GM12878 (cell line): ENCODE data around the gene PLEKHA1. TPM values are rescaled to one million over a fixed set of nuclear protein-coding genes. Genes with fewer than 3 reads are reported as not detected.

ENCODE experiments used
- EED ChIP-seq: sonication (generic); IDR thresholded peaks from 2 replicates; pipeline ENCODE4 v1.6.1; 2016; ENCODE audit warnings: antibody characterized with exemption, low read depth
- EGR1 ChIP-seq, 2 experiments: IDR thresholded peaks; 1 replicate in 1 of 2; 2 replicates in 1 of 2; pipeline ENCODE4 v1.6.1; 2011 to 2012; ENCODE audit warnings: low read depth in 2 of 2, low read length in 2 of 2, borderline replicate concordance in 1 of 2, mild to moderate bottlenecking in 1 of 2, moderate library complexity in 1 of 2
- KLF5 ChIP-seq: fragments of 450-650 bp; IDR thresholded peaks from 2 replicates; pipeline ENCODE4 v1.6.1; 2014; ENCODE audit warnings: mild to moderate bottlenecking; ENCODE audit not compliant: partially characterized antibody
- RFX5 ChIP-seq: IDR thresholded peaks from 2 replicates; pipeline ENCODE4 v1.6.1; 2011; ENCODE audit warnings: low read depth, low read length, improper control_type of control experiment
- TAF1 ChIP-seq: IDR thresholded peaks from 2 replicates; pipeline ENCODE4 v1.6.1; 2011; ENCODE audit warnings: mild to moderate bottlenecking, low read depth, low read length, borderline replicate concordance
- TBL1XR1 ChIP-seq: IDR thresholded peaks from 2 replicates; pipeline ENCODE4 v1.6.1; 2012; ENCODE audit warnings: low read depth, low read length, improper control_type of control experiment
- polyA plus RNA-seq, 11 experiments: library from polyadenylated mRNA; depleted of rRNA in 4 of 11; unstranded in 6 of 11; stranded (reverse) in 5 of 11; fragments of >200 nt; fragmentation: Nextera tagmentation in 4 of 11; fragmentation: Illumina TruSeq in 1 of 11; extraction: Ambion mirVana in 4 of 11; extraction: Trizol in 1 of 11; gene quantifications; 1 replicate in 1 of 11; 2 replicates in 10 of 11; pipeline versions ENCODE4 v1.2.1 to v1.2.3, GENCODE V29; 2011 to 2016; ENCODE audit warnings: inconsistent platforms in 2 of 11, missing spikeins in 2 of 11, low read depth in 1 of 11
- total RNA-seq, 4 experiments: library from RNA; depleted of rRNA in 3 of 4; stranded (reverse); fragments of >200 nt in 3 of 4; fragmentation: Illumina TruSeq in 1 of 4; extraction: Trizol in 1 of 4; gene quantifications; 2 replicates each; pipeline versions ENCODE4 v1.2.1 to v1.2.3, GENCODE V29; 2013 to 2021
- TF ChIP-seq, protein P1 (sequence below): IDR thresholded peaks from 2 replicates; pipeline ENCODE4 v1.6.1; 2011; ENCODE audit warnings: mild to moderate bottlenecking, low read depth, low read length, moderate library complexity; ENCODE audit not compliant: insufficient replicate concordance
- TF ChIP-seq, protein P2 (sequence below): IDR thresholded peaks from 2 replicates; pipeline ENCODE4 v1.6.1; 2012; ENCODE audit warnings: low read depth, low read length, improper control_type of control experiment
- TF ChIP-seq, protein P3 (sequence below): fragments of 450-650 bp; IDR thresholded peaks from 2 replicates; pipeline ENCODE4 v1.6.1; 2017; ENCODE audit warnings: low read depth, mild to moderate bottlenecking, moderate library complexity

Gene PLEKHA1
- total and polyA plus RNA-seq, 10 of the 15 experiments (the other 5 are each of a cell fraction or from before 2014, with no cell fraction given): 0.15 to 6.0 (median 0.32) TPM

DNA sequence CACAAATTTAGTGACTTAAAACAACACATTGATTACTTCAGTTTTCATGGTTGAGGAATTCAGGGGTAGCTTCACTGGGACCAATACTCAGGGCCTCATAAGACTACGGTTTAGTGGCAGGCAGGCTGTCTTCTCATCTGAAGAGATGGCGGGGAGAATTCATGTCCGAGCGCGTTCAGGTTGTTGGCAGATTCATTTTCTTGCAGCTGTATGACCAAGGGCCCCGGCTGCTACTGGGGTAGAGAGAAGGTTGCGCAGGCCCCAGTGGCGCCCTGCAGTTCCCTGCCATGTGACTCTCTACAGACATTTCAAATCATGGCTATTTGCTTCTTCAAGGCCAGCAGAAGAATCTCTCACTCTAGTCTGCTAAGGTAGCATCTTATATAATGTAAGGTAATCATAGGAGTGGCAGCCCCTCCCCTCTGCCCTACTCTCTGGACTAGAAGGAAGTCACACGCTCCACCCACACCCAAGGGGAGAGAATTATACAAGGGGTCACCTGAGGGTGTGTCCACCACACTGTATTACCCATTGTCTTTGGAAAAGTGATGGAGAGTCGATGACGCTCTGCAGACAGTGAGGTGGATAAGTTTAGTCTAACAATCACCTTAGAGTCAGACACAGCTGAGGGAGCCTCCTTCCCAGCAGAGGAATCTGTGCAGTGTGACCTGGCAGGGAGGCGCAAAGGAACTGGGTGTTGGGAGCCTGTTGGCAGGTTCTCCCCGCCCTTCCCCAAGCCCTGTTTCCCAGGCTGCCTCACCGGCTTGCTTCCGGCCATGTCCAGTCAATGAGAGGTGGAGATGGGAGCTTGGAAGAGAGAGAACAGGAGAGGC, 35.7 kb upstream of the PLEKHA1 start (continued):
- TF ChIP-seq, protein P1, sequence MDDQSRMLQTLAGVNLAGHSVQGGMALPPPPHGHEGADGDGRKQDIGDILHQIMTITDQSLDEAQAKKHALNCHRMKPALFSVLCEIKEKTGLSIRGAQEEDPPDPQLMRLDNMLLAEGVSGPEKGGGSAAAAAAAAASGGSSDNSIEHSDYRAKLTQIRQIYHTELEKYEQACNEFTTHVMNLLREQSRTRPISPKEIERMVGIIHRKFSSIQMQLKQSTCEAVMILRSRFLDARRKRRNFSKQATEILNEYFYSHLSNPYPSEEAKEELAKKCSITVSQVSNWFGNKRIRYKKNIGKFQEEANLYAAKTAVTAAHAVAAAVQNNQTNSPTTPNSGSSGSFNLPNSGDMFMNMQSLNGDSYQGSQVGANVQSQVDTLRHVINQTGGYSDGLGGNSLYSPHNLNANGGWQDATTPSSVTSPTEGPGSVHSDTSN: no peak
- TF ChIP-seq EED (no peak), TBL1XR1 (no peak), RFX5 (no peak), KLF5 (no peak), EGR1 (IDR thresholded peaks at IDR 0.05; ENCODE audit: borderline replicate concordance in 1 of 2, low read depth in 2 of 2, low read length in 2 of 2) (no peak), TAF1 (no peak)
- TF ChIP-seq, protein P2, sequence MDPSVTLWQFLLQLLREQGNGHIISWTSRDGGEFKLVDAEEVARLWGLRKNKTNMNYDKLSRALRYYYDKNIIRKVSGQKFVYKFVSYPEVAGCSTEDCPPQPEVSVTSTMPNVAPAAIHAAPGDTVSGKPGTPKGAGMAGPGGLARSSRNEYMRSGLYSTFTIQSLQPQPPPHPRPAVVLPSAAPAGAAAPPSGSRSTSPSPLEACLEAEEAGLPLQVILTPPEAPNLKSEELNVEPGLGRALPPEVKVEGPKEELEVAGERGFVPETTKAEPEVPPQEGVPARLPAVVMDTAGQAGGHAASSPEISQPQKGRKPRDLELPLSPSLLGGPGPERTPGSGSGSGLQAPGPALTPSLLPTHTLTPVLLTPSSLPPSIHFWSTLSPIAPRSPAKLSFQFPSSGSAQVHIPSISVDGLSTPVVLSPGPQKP: no peak
- TF ChIP-seq, protein P3, sequence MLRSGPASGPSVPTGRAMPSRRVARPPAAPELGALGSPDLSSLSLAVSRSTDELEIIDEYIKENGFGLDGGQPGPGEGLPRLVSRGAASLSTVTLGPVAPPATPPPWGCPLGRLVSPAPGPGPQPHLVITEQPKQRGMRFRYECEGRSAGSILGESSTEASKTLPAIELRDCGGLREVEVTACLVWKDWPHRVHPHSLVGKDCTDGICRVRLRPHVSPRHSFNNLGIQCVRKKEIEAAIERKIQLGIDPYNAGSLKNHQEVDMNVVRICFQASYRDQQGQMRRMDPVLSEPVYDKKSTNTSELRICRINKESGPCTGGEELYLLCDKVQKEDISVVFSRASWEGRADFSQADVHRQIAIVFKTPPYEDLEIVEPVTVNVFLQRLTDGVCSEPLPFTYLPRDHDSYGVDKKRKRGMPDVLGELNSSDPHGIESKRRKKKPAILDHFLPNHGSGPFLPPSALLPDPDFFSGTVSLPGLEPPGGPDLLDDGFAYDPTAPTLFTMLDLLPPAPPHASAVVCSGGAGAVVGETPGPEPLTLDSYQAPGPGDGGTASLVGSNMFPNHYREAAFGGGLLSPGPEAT: no peak
